NCI-H446 (cell line): ENCODE results near the gene RHOB.

Experiments
- DNase-seq, 2 experiments: peaks; one replicate each; lab custom pipeline; 2025; lab: John Stamatoyannopoulos, UW

Gene RHOB

GRCh38 chr2:20438334-20439192, 8.3 kb upstream of the RHOB start:
- DNase-seq: no peak

- DNase-seq: no peak
These were observed 7.7 kb upstream of the RHOB start for GRCh38 chr2:20439193-20439475.

GRCh38 chr2:20439503-20439902, 7.4 kb upstream of the RHOB start:
- no peak for DNase-seq

- no peak for DNase-seq
These were observed 6.8 kb upstream of the RHOB start for GRCh38 chr2:20440001-20440560.

- DNase-seq: peak; percentile 44 to 68
These were observed 3.5 kb upstream of the RHOB start for GRCh38 chr2:20443276-20443920.

- peak in 1 of 2 experiments; percentile 15 for DNase-seq
These were observed 2.5 kb upstream of the RHOB start for GRCh38 chr2:20444101-20444992.

- no peak for DNase-seq
These were observed 1.6 kb upstream of the RHOB start for GRCh38 chr2:20444993-20445910.

- no peak for DNase-seq
These were observed 488 bp upstream of the RHOB start for GRCh38 chr2:20446255-20446916.

GRCh38 chr2:20447437-20448245, 767 bp downstream of the RHOB start:
- peak in 1 of 2 experiments; percentile 58 for DNase-seq

GRCh38 chr2:20448246-20448976, 1.5 kb downstream of the RHOB start:
- DNase-seq: peak in 1 of 2 experiments; percentile 41

- no peak for DNase-seq
These were observed 2.1 kb downstream of the RHOB start for GRCh38 chr2:20448977-20449306.

GRCh38 chr2:20449501-20450200, 2.8 kb downstream of the RHOB start:
- no peak for DNase-seq

- peak in 1 of 2 experiments; percentile 63 for DNase-seq
These were observed 3.5 kb downstream of the RHOB start for GRCh38 chr2:20450201-20450999.

GRCh38 chr2:20451000-20451290, 4.1 kb downstream of the RHOB start:
- no peak for DNase-seq

GRCh38 chr2:20451341-20451740, 4.5 kb downstream of the RHOB start:
- no peak for DNase-seq

GRCh38 chr2:20451761-20452499, 5.1 kb downstream of the RHOB start:
- DNase-seq: no peak

- DNase-seq: peak in 1 of 2 experiments; percentile 7
These were observed 5.7 kb downstream of the RHOB start for GRCh38 chr2:20452551-20452950.
